Hematopoietic multipotent progenitor cell treated with erythropoietin and hydrocortisone succinate and interleukin-3 and kit ligand, for 8 days (in vitro differentiated cells): ENCODE data around the gene TLR10.

Source experiments
- DNase-seq: peaks from one replicate; pipeline ENCODE4 v3.0.0-alpha.2; 2015

Gene TLR10

DNA sequence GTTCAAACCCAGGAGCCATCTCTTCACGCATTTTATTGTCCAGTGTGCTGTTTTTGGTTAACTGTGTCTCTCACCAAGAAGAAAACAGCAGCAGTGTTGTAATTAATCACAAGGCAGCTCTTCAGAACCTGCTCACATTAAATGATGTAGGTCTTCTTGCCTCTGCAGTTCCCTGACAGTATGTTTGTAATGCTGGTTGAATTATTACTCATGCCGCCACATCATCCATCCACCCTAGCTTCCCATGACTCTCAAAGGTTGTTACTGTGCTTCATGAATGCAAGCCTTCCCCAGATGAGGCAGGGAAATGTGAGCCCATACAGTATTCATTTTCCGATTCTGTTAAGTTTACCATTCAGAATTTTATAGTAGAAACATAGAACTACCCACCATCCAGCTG is 17.4 kb downstream of the TLR10 start:
- no peak for DNase-seq

DNA sequence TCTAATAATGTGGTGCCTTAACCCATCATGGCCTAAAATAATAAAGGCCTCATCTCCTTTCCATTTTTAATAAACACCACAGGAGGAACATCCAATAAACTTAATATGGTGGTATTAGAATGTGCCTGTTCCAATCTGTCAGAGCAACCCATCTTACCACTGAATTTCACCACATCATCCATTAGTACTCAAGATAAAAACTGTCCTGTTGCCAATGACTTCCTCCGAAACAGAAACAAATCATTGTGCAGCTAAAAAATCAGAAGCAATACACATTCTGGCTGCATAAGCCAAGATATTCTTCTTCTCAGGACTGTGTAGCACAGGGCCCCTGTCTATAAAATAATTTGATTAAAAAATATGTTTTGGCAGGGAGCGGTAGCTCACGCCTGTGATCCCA is 18.5 kb downstream of the TLR10 start:
- DNase-seq: no peak

DNA sequence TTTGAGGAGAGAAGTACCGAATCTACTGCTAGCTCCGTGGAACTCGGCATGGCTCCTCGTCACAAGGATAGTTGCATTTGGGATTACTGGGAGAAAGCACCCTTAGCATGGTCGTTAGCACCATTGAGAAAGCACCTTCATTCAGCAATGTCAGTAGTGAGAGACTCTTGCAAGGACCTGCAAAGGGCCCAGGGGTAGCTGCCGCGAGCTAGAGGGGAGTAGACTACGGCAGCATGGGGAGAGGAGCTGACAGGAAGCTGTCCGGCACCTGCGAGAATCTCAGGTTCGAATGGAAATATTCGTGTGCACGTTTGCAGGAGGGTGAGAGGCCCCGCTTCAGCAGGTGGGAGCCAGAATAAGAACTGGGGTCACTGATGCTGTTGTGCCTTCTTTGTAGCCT is 20.2 kb downstream of the TLR10 start:
- no peak for DNase-seq

DNA sequence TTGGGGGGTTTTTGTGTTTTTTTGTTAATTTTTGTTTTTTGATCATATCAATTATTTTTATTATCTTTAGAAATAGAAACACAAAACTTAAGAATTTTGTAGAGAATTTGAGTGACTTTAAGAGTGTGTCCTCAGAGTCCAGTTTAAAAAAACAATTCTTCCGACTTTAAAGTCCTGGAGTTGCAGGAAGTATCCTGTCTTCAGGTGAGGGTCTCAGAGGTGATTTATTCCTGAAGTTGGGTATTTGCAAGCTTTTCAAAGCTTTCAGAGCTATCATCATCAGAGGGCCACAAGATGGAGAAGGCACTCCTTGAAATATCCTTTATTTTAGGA is 23.0 kb downstream of the TLR10 start:
- no peak for DNase-seq

DNA sequence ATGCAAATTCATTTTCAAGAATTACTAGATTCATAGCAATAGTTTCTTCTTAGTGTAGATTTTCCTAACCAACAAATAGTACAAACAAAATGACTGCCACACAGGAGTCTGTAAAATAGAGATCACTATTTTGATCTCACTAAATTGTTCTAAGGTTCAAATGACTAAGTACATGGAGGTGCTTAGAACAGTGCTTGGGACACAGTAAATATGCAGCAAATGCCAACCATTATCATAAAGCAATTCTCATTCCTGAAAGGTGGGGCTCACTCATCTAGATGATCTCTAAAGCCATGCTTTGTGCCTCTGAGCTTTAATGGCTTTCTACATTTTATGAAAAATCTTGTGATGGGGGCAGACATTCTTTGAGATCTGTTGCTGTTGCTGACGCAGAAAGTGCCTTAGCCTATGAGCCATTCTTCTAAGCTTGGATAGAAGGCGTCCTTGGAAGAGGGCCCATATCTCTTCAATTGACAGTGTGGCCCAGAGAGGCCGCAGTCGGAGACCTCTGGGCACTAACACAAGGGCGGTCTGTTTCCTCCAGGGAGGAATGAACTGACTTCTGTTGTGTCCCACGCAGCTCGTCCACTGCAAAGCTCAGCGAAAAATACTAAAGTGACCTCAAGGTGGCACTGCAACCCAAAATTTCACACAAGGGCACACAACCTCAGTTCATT is 23.5 kb downstream of the TLR10 start:
- peak; percentile 72 for DNase-seq

DNA sequence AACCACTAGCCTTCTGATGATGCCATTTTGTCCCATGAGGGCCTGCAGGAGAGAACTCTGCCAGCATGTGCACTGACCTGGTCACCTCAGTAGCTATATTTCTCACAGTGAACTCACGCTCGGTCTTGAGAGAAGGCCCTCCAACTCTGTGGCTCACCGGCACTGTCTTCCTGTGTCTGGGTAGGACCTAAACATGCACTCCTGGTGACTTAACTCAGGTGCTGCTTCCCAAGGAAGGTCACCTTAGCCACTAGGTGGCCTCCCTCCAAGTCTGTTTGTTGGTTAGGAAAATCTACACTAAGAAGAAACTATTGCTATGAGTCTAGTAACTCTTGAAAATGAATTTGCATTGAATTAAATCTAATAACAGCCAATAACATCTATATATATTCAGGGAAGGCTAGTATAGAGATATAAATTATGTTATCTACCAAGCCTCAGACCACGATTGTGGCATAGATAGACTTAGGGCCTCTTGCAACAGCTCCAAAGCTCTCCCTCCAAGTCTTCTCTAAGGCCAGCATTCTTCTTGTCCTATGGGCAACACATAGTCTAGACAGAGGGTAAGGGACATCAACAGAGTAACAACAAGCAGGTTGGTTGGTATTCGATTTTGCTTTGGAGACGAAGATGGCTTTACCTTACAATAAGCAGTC is 24.7 kb downstream of the TLR10 start:
- peak; percentile 31 for DNase-seq

DNA sequence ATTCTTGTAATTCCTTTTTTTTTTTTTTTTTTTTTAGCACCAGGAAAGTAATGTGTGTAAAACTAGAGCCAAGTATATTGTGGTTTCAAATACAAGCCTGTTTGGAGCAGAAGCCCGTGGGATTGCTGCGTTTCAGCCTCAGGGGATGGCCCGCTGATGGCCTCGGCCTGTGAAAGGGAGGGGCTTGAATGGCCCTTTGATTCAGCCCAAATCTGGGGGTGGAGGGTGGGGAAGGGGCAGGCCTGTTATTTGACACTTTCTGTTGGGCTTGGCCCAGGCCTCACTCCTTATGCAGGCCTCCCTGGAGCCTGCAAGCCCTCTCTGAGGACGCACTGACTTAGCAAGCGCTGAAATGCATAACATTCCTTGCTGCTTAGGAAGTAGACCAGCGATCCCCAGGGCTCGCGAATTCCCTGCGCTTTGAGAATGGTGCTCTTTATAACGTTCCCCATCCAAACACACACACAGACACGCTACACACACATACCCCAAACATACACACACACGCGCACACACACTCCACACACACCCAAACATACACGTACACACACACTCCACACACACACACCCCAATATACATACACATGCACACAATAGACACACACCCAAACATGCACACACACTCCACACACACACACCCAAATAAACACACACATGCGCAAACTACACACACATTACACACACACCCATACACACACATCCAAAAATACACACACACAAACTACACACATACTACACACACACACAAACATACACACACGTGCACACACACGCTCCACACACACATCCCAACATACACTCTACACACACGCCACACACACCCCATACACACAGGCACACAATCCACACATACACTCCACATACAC is 29.6 kb downstream of the TLR10 start:
- no peak for DNase-seq

DNA sequence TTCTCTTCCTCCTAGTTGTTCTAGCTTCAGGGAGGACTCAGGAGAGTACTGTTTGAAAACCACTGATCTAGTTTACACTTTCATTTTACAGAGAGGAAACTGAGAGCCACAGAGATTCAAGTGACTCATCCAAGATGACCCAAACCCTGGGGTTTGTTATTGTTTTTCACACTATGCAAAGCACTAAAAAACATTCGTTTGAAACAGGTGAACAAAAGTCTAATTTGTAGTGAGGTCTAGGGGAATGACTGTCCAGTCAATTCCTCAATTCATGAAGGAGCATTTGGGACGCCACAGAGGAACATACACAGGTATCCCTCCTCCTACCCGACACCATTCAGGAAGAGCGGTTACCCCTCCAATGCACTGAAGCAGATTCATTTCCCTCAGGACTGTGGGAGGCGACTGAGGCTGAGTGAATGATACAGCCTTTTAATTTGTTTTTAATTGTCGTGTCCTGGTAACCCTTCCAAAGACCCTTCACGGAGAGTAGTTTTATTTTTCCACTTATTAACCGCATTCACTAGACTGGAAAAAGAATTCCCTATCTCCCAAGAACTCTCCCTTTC is 30.3 kb downstream of the TLR10 start:
- no peak for DNase-seq

DNA sequence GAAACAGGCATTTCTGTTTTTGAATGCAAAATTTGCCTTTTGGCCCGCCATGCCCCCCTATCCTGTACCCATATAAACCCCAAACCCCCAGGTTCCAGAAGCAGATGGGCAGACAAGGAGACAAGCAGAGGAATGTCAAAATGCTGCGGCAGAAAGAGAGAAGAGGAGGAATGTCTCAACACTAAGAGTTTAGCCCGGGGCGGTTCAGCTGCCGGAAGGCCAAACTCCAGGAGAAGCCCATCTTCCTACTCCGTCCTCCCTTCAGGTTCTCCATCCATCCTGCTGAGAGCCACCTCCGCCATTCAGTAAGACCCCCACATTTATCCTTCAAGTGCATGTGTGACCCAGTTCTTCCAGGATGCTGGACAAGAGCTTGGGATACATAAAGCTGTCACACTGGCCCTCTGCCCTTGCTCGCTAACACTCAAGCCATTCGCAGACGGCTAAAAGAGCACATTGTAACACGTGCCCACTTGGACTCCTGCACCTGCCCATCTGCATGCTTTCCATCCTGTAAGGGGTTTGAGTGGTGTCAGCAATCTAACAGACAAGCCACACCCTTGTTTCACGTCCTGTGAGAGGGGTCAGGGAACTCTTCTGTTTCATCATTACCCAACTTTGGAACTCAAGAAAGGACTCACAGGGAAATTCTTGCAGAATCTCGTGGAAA is 31.3 kb downstream of the TLR10 start:
- DNase-seq: no peak

DNA sequence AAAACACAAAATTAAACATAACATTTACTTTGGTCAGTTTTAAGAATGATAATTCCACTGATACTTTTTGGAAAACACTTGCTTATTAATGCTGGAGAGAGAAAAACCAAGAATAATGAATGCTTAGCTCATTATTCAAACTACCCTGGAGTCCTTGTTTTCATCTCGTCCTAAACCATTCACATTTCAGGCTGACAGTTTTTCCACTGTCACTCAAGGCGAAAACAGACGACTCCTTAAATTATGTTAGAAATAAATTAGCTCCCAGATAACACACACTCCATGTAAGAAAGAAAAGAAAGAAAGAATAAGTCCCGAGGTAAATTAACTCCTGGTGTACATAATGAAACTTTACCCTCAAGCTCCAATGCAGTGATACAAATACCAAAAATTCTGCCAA is 33.5 kb downstream of the TLR10 start:
- DNase-seq: no peak

DNA sequence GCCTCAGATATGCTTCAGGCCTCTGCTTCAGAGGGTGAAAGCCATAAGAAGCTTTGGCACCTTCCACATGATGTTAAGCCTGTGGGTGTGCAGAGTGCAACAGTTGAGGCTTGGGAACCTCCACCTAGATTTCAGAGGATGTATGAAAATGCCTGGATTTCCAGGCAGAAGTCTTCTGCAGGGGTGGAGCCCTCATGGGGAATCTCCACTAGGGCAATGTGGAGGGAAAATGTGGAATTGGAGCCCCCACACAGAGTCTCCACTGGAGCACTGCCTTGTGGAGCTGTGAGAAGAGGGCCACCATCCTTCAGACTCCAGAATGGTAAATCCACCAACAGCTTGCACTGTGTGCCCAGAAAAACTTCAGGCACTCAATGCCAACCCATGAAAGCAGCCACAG is 35.2 kb downstream of the TLR10 start:
- DNase-seq: no peak

DNA sequence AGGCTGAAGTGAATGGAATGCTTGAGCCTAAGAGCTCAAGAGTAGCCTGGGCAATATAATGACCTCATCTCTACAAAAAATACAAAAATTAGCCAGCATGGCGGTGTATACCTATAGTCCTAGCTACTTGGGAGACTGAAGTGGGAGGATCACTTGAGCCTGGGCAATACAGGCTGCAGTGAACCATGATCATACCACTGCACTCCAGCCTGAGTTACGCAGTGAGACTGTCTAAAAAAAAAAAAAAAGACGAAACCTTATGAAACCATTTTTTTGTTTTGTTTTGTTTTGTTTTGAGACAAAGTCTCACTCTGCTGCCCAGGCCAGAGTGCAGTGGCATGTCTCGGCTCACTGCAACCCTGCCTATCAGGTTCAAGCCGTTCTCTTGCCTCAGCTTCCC is 36.9 kb downstream of the TLR10 start:
- DNase-seq: no peak

DNA sequence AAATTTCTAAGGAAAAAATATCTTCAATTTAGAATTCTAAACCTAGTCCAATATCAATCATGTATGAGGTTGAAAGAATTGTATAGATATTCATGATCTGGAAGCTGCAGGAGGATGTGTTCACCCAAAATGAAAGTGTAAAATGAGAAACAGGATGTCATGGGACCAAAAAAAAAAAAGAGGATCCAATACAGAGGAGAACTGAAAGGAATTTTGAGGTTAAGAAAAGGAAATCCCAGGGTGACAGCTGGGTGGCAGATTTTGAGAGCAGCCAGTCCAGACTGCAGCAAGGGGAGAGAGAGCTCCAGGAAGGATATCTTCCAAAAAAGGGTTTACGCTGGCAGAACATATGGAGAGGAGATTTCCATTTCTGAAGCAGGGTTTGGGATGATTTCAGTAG is 38.9 kb downstream of the TLR10 start:
- no peak for DNase-seq

DNA sequence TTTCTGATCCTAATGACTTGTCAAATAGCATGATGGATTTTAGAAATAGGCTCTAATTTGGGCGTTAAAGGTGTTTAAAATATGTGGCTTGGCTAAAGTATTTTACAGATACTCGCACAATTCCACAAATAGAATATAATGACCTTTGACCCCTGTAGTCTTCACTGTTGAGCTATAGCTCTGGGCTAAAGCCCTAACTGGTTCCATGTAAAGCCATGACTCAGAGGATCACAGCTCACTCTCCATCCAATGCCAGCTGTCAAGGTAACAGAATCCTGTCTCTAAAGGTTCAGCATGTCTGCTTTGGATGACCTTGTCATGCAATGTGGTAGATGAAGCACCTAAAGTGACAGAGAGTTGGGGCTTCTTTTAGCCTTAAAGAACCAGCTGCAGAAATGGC is 42.5 kb downstream of the TLR10 start:
- no peak for DNase-seq

DNA sequence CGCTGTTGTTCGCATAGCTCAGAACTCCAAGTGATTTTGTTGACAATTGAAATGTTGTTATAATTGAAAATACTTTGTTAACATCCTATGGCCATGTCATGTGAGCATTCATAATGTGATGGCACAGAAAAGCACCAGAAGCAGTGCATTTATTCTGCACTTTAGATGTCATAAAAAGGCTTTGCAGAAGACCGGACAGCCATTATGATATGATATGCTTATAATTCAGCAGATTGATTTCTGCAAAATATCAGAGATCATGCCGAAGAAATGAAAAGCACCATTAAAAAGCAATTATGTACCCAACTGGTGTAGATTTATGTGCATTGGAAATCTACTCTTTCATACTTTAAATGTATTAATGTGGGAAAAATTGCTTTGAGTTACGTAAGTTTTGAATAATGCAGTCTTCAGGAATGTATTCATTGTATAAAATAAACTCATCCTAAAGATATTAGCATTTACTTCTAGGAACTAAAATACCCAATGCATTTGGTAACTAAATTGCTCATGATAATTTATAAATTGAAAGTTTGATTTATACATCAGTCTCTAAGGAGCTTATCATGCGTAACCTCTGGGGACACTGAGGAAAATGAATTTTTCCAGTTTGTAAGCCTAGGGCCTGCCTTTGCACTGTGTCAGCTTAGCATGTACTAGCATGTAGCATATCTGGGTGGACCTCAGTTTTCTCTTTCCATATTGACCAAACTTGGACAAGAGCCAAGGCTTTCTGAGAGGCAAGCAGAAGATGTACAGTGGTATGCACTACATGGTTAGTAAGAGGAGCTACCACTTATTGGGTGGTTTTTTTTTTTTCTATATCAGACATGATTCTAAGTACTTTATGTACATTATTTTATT is 43.6 kb downstream of the TLR10 start:
- no peak for DNase-seq

DNA sequence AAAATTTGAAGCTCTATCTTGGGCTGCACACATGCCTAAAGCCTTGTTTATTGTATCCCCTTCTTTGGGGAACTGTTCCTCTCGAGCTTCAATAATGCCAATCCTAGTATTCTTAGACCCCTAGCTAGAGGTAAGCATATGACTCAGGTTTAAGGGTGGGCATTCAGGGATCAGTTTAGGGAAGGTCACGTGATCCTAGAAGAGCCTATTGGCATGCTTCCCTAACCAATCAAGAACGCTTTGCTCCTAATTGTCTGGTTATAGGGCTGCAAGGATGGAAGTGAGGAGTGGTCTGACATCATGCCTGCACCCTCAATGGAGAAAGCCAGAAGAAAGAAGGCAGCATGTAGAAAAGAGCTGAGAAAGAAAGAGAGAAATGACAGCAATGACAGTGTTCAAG is 46.9 kb downstream of the TLR10 start:
- no peak for DNase-seq

DNA sequence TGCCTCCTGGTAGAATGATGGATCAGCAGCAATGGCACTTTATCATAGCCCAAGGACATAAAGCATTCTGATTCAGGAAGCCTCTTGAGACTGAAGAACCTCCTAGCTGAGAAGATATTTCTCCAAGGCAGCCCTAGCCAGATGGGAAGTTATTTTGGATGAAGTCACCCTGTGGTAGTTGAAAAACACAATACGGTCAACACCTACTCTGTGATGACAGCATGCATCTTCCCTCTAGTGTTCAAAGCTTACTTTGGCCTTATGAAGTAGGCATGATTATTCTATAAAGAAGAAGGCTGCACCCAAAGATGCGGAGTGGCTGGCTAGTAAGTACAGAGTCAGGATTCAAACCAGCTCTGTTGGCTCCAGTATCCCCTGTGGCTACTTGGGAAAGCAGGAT is 47.9 kb downstream of the TLR10 start:
- DNase-seq: no peak

DNA sequence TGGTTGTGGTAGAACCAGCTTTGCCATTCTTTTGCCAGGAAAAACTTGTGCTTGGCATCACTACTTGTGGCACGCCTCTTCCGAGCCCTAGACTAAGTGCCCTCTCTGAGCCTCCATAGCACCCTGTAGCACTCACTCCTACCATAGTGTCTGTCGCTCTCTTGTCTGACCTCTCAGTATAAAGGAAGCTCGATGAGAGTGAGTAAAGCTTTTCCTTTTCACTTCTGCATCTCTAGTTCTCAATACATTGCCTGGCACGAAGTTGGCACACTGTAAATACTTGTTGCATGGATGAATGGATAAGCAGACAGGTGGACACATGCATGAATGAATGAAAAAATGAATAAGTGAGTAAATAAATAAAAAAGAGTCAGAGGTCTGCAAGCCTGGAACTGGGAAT is 48.3 kb downstream of the TLR10 start:
- no peak for DNase-seq

DNA sequence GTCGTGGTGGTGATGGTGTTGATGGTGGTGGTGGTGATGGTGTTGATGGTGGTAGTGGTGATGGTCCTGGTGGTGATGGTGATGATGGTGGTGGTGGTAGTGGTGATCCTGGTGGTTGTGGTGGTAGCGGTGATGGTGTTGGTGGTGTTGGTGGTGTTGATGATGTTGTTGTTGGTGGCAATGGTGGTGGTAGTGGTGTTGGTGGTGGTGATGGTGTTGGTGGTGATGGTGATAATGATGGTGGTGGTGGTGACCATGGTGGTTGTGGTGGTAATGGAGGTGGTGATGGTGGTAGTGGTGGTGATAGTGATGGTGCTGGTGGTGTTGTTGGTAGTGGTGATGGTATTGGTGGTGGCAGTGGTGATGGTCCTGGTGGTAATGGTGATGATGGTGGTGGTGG is 49.1 kb downstream of the TLR10 start:
- no peak for DNase-seq

DNA sequence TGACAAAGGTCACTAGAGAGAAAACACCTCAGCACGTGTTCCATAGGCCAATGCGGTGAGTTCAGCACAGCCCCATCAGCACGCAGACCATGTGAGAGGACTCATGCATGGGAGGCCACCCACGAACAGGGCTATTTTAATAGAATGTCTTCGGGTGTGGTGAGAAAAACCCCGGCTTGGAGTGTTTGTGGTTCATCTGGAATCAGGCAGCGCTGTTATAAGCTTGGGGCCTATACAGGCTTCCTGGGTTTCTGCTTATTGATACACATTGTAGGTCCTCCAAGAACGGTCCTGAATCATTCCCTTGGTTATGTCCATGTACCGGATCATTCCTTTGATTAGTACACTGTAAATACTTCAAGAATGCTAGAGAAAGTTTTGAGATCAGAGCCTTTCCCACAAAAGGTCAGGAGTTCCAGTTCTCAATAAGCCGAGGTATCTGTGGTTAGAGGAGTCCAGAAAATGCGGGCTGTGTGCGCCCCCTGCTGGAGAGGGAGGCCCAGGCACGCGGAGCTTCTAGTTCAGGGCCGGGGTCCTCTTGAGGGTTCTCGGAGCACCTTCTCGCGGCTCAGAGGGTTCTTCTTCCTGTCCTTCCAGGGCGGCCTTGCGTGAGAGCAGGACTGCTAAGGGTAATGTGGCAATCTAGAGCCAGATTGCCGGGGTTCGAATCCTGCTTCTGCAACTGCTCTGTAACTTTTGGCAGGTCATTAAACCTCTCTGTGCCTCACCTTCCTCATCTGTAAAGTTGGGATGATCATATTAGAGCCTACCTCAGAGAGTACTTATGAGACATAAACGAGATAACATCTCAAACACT is 51.8 kb downstream of the TLR10 start:
- DNase-seq: peak; percentile 83

DNA sequence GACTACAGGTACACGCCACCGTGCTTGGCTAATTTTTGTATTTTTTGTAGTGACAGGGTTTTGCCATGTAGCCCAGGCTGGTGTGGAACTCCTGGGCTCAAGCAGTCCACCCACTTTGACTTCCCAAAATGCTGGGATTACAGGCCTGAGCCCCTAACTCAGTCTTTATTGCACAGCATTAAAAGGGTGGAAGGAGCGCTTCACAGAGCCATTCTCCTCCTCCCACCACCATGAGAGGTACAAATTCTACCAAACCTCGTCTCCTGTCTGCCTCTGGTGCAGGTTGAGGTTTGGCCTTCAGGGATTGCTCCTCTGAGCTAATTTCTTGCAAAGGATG is 52.3 kb downstream of the TLR10 start:
- no peak for DNase-seq
